H1 (cell line): ENCODE measurements around the gene ENOPH1. TPM values are rescaled to one million over a fixed set of nuclear protein-coding genes. Genes with fewer than 3 reads are reported as not detected.

ENCODE experiments used
- CTCF ChIA-PET: fragments of 300-600 bp; sonication (Branson Sonifier 250); formaldehyde crosslinking; loops from one replicate; lab custom pipeline; 2021; ENCODE audit not compliant: partially characterized antibody; lab: Charles Lee
- POLR2A ChIA-PET: fragments of 300-600 bp; sonication (Branson Sonifier 250); formaldehyde crosslinking; loops from one replicate; lab custom pipeline; 2021; ENCODE audit warnings: inconsistent platforms; ENCODE audit not compliant: partially characterized antibody; lab: Charles Lee
- DNase-seq, 2 experiments: peaks; one replicate each; pipeline versions ENCODE4 v3.0.0 to v3.0.0-alpha.2; 2010 to 2022; ENCODE audit warnings: low spot score in 2 of 2, low read depth in 1 of 2, mixed read lengths in 1 of 2
- FAIRE-seq: peaks from 2 replicates; lab custom pipeline; 2011; peaks lifted over from hg19 to GRCh38; lab: Jason Lieb, UNC
- H2AFZ ChIP-seq: 2 replicates; pipeline ENCODE4 v1.8.1; 2012; ENCODE audit warnings: low read length, inconsistent platforms
- H2AK5ac ChIP-seq: 2 replicates; pipeline ENCODE4 v1.6.1; 2013; ENCODE audit warnings: low read depth, low read length
- H2BK120ac ChIP-seq: replicated peaks from 2 replicates; pipeline ENCODE3; 2013; ENCODE audit warnings: low read depth, low read length, inconsistent platforms
- H2BK12ac ChIP-seq: 2 replicates; pipeline ENCODE4 v1.6.1; 2013; ENCODE audit warnings: low read depth, low read length
- H2BK15ac ChIP-seq: 2 replicates; pipeline ENCODE4 v1.6.1; 2013; ENCODE audit warnings: low read length
- H2BK20ac ChIP-seq: 2 replicates; pipeline ENCODE4 v1.6.1; 2013; ENCODE audit warnings: low read length
- H2BK5ac ChIP-seq: 2 replicates; pipeline ENCODE4 v1.6.1; 2013; ENCODE audit warnings: low read depth, low read length
- H3K14ac ChIP-seq: 2 replicates; pipeline ENCODE4 v1.6.1; 2013; ENCODE audit warnings: inconsistent platforms; ENCODE audit not compliant: insufficient read length
- H3K18ac ChIP-seq: 2 replicates; pipeline ENCODE4 v1.6.1; 2013; ENCODE audit warnings: low read length; ENCODE audit errors: extremely low read depth
- H3K23ac ChIP-seq: 2 replicates; pipeline ENCODE4 v1.6.1; 2013; ENCODE audit warnings: inconsistent platforms; ENCODE audit not compliant: insufficient read length
- H3K23me2 ChIP-seq: 2 replicates; pipeline ENCODE4 v1.6.1; 2013; ENCODE audit warnings: low read depth, low read length
- H3K27ac ChIP-seq: 2 replicates; pipeline ENCODE4 v1.6.1; 2011; ENCODE audit warnings: low read depth, low read length, inconsistent platforms
- H3K27me3 ChIP-seq, 4 experiments: replicated peaks in 1 of 4; 1 replicate in 1 of 4; 2 replicates in 3 of 4; pipeline versions ENCODE4 v1.6.1 to v1.8.1; 2011 to 2013; ENCODE audit warnings: low read length in 3 of 4, mild to moderate bottlenecking in 3 of 4, inconsistent platforms in 2 of 4, mixed read lengths in 2 of 4, moderate library complexity in 1 of 4; ENCODE audit not compliant: control insufficient read depth in 3 of 4, insufficient read depth in 3 of 4; ENCODE audit errors: extremely low read depth in 1 of 4
- H3K36me3 ChIP-seq, 4 experiments: 2 replicates each; pipeline versions ENCODE4 v1.6.1 to v1.8.1; 2011 to 2013; ENCODE audit warnings: mild to moderate bottlenecking in 4 of 4, low read length in 3 of 4, moderate library complexity in 2 of 4, control low read depth in 1 of 4, inconsistent platforms in 1 of 4; ENCODE audit not compliant: insufficient read depth in 4 of 4, control insufficient read depth in 2 of 4
- H3K4ac ChIP-seq: replicated peaks from 2 replicates; pipeline ENCODE3; 2013; ENCODE audit warnings: low read length, low read depth, mixed read lengths, inconsistent platforms; ENCODE audit not compliant: insufficient read length
- H3K4me1 ChIP-seq, 4 experiments: replicated peaks in 1 of 4; 1 replicate in 1 of 4; 2 replicates in 3 of 4; pipeline versions ENCODE4 v1.6.1 to v1.8.1; 2011 to 2013; ENCODE audit warnings: low read length in 3 of 4, inconsistent platforms in 2 of 4, mixed read lengths in 1 of 4; ENCODE audit not compliant: insufficient read depth in 4 of 4, control insufficient read depth in 3 of 4
- H3K4me2 ChIP-seq, 2 experiments: 2 replicates each; pipeline versions ENCODE4 v1.6.1 to v1.8.1; 2011 to 2013; ENCODE audit warnings: low read depth in 2 of 2, low read length in 2 of 2, control low read depth in 1 of 2, inconsistent platforms in 1 of 2, mild to moderate bottlenecking in 1 of 2; ENCODE audit not compliant: insufficient read depth in 1 of 2
- H3K4me3 ChIP-seq, 4 experiments: fragments of 200-600, 300-600 bp in 1 of 4; sonication (generic), shearing (Covaris generic), sonication (Bioruptor Twin) in 1 of 4; 2 replicates each; pipeline versions ENCODE4 v1.5.1 to v1.8.1; 2011 to 2016; ENCODE audit warnings: low read length in 4 of 4, low read depth in 3 of 4, control low read depth in 2 of 4, inconsistent platforms in 2 of 4, mild to moderate bottlenecking in 2 of 4, mixed read lengths in 1 of 4, moderate library complexity in 1 of 4; ENCODE audit not compliant: insufficient read depth in 2 of 4; ENCODE audit errors: extremely low read depth in 1 of 4
- H3K56ac ChIP-seq: replicated peaks from 2 replicates; pipeline ENCODE3; 2013; ENCODE audit warnings: low read depth, mild to moderate bottlenecking, mixed read lengths, low read length, inconsistent platforms; ENCODE audit not compliant: insufficient read length
- H3K79me1 ChIP-seq: 2 replicates; pipeline ENCODE4 v1.6.1; 2013; ENCODE audit warnings: low read depth, low read length, control low read depth
- H3K79me2 ChIP-seq, 2 experiments: 2 replicates each; pipeline versions ENCODE4 v1.6.1 to v1.8.1; 2012 to 2013; ENCODE audit warnings: low read length in 2 of 2, mild to moderate bottlenecking in 2 of 2, inconsistent platforms in 1 of 2; ENCODE audit not compliant: insufficient read depth in 2 of 2, control insufficient read depth in 1 of 2
- H3K9ac ChIP-seq, 4 experiments: replicated peaks in 1 of 4; 1 replicate in 1 of 4; 2 replicates in 3 of 4; pipeline versions ENCODE4 v1.6.1 to v1.8.1; 2011 to 2013; ENCODE audit warnings: low read depth in 3 of 4, low read length in 3 of 4, control low read depth in 2 of 4, mild to moderate bottlenecking in 2 of 4, moderate library complexity in 2 of 4, inconsistent platforms in 1 of 4; ENCODE audit errors: extremely low read depth in 1 of 4
- H3K9me3 ChIP-seq, 2 experiments: 2 replicates each; pipeline versions ENCODE4 v1.6.1 to v1.8.1; 2012 to 2013; ENCODE audit warnings: mild to moderate bottlenecking in 2 of 2, moderate library complexity in 2 of 2, control low read depth in 1 of 2, inconsistent platforms in 1 of 2, low read depth in 1 of 2, low read length in 1 of 2, mixed read lengths in 1 of 2; ENCODE audit not compliant: insufficient read depth in 2 of 2
- H4K20me1 ChIP-seq, 2 experiments: replicated peaks in 1 of 2; 2 replicates each; pipeline versions ENCODE3 to v1.8.1; 2011 to 2013; ENCODE audit warnings: inconsistent platforms in 2 of 2, low read length in 2 of 2, mild to moderate bottlenecking in 1 of 2; ENCODE audit not compliant: insufficient read depth in 2 of 2, control insufficient read depth in 1 of 2
- H4K5ac ChIP-seq: 2 replicates; pipeline ENCODE4 v1.6.1; 2013; ENCODE audit warnings: low read length, low read depth, mixed read lengths, inconsistent platforms; ENCODE audit not compliant: insufficient read length
- H4K8ac ChIP-seq: 2 replicates; pipeline ENCODE4 v1.8.0; 2013; ENCODE audit warnings: mild to moderate bottlenecking, moderate library complexity, low read length, inconsistent platforms; ENCODE audit not compliant: insufficient read depth; ENCODE audit errors: extremely low read depth
- H4K91ac ChIP-seq: replicated peaks from 2 replicates; pipeline ENCODE3; 2013; ENCODE audit warnings: low read length, mixed read lengths, inconsistent platforms; ENCODE audit not compliant: insufficient read length
- POLR2A ChIP-seq, 2 experiments: IDR thresholded peaks; 1 replicate in 1 of 2; 2 replicates in 1 of 2; pipeline ENCODE4 v1.6.1; 2011; ENCODE audit warnings: low read depth in 2 of 2, low read length in 2 of 2, mild to moderate bottlenecking in 2 of 2; ENCODE audit errors: control extremely low read depth in 1 of 2
- YY1 ChIP-seq: IDR thresholded peaks from 2 replicates; pipeline ENCODE4 v1.6.1; 2011; ENCODE audit warnings: low read depth, mild to moderate bottlenecking, low read length
- WGBS, 2 experiments: shearing (Covaris generic) in 1 of 2; methylation state at CpG; one replicate each; pipeline versions ENCODE4 v1.1.6 to v1.1.7; 2013 to 2015; ENCODE audit warnings: low lambda C conversion rate in 2 of 2, mixed read lengths in 2 of 2, inconsistent platforms in 1 of 2, low coverage in 1 of 2, missing lambda C conversion rate in 1 of 2; ENCODE audit not compliant: insufficient replicate concordance in 2 of 2, insufficient coverage in 1 of 2, insufficient read length in 1 of 2; ENCODE audit errors: extremely low coverage in 1 of 2, missing lambda C conversion rate in 1 of 2; 5-methylcytosine and 5-hydroxymethylcytosine counted together
- polyA plus RNA-seq, 7 experiments: library from polyadenylated mRNA; depleted of rRNA in 3 of 7; stranded (reverse) in 5 of 7; unstranded in 2 of 7; fragments of >200 nt in 5 of 7; fragments of 200-250 nt in 2 of 7; gene quantifications; 1 replicate in 5 of 7; 2 replicates in 1 of 7; 4 replicates in 1 of 7; pipeline versions ENCODE4 v1.2.1 to v1.2.3, GENCODE V29; 2011 to 2013; ENCODE audit warnings: missing spikeins in 2 of 7, mixed read lengths in 2 of 7
- total RNA-seq: library from RNA; stranded (reverse); fragmentation: NEBNext Ultra II Directional; extraction: Animal tissue kit (Norgen Biotek cat#: 25700); gene quantifications from 2 replicates; pipeline ENCODE4 v1.2.1, GENCODE V29; 2021

Gene ENOPH1
- total and polyA plus RNA-seq, 2 of the 8 experiments (the other 6 are each of a cell fraction or from before 2014, with no cell fraction given), result 25.1 to 89.3 TPM

DNA sequence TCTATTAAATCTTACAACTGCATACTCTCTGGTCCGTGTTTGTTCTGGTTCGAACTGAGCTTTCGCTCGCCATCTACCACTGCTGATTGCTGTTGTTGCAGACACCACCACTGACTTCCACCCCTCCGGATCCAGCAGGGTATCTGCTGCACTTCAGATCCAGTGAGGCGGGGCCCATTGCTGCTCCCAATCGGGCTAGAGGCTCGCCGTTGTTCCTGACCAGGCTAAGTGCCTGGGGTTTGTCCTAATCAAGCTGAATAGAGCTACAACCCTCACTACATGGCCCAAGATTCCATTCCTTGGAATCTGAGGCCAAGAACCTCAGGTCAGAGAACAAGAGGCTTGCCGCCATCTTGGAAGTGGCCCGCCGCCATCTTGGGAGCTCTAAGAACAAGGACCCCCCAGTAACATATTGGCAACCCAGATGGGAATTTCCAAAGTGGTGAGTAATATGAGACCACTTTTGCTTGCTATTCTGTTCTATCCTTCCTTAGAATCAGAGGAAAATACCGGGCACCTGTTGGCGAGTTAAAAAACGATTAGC lies 43.3 kb downstream of the ENOPH1 start:
- no peaks in the 10 kb centered on the region for H3K79me1 ChIP-seq
- H3K14ac ChIP-seq, result no peak overlapping the region

More for the DNA sequence above, 43.3 kb downstream of the ENOPH1 start:
- Histone ChIP-seq H3K9me3 (no peaks in the 10 kb centered on the region), H3K79me2 (no peaks in the 10 kb centered on the region), H3K18ac (no peak overlapping the region), H3K36me3 (no peaks in the 10 kb centered on the region), H4K5ac (no peak overlapping the region), H3K4me2 (no peak overlapping the region), H4K91ac (no peak overlapping the region), H2BK120ac (no peak overlapping the region), H2BK12ac (no peak overlapping the region), H2BK20ac (no peak overlapping the region), H3K4ac (no peak overlapping the region), H3K27ac (no peak overlapping the region), H3K23me2 (no peaks in the 10 kb centered on the region), H3K9ac (no peak overlapping the region), H3K56ac (no peak overlapping the region), H3K23ac (no peak overlapping the region), H2AK5ac (no peak overlapping the region), H4K20me1 (no peaks in the 10 kb centered on the region), H2AFZ (no peak overlapping the region), H3K27me3 (no peaks in the 10 kb centered on the region), H2BK5ac (no peak overlapping the region), H2BK15ac (no peak overlapping the region), H3K4me1 (0 out of 7 replicates have a peak, but pooled peaks cover 0 to 2% (median 0%) of the 10 kb centered on the region in 4 experiments), H3K4me3 (no peak overlapping the region), H4K8ac (no peak overlapping the region)
- TF ChIP-seq POLR2A (IDR thresholded peaks at IDR 0.05; ENCODE audit: control extremely low read depth in 1 of 2, low read depth in 2 of 2, low read length in 2 of 2) (no peak; a peak in 1 of 3 replicates), YY1 (peak; percentile 74; the same call in 1 of the 2 replicates)
- WGBS, 2 experiments, result 97% methylated on average over 15 of the region's 15 CpGs; no CpG with 5 or more reads in 1 of the 2 experiments
- ChIA-PET POLR2A (interaction anchor here (0.7 to 1.8 kb wide), 5 partner anchors 9 to 151 kb away, joined by 3 to 5 read pairs (median 4); no protein-coding TSS in a partner anchor), CTCF (interaction anchor here (0.8 to 3.1 kb wide), 3 partner anchors 9 to 265 kb away, joined by 3 to 20 read pairs (median 3); no protein-coding TSS in a partner anchor)
- FAIRE-seq (no peak), DNase-seq (no peak)
